ENCODE results near the gene LRRC26.
A peak's percentile ranks its signal among the peaks of the same experiment; 100 is the strongest.

LRRC26 gene

DNA sequence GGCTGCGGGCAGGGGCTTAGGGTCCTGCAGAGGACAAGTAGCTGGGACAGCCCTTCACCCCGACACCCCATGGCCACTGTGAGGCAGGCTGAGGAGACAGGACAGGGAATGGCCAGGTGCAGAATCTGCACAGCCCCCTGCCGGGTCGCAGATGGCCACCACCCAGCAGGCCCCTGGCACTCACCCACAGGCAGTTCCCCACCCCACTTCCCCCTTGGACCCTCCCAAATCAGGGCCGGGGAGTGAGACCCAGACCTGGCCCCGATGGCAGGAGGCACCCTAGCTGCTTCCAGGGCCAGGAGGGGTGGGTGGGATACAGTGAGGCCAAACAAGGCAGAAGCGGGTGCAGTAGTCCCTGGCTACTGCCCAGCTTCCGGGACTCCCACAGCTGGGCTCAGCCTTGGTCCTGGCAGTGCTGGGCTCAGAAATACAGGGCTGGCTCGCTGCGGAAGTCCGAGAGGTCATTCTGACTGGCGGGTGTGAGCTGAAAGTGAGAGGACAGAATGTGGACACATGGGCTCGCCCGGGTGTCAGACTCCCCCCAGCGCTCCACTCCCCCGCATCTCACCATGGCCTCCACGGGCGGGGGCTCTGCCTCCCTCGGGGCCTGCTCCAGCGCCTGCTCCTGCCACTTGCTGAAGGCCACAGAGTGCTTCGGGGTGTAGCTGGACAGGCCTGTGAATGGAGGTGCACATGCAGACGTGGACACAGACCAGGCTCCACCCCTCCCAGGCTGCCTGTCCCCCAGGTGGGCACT lies 22.0 kb upstream of the LRRC26 start:
- FAIRE-seq (no peak), DNase-seq (ENCODE audit: insufficient read length, low spot score) (no peak)
- TF ChIP-seq, protein P1, sequence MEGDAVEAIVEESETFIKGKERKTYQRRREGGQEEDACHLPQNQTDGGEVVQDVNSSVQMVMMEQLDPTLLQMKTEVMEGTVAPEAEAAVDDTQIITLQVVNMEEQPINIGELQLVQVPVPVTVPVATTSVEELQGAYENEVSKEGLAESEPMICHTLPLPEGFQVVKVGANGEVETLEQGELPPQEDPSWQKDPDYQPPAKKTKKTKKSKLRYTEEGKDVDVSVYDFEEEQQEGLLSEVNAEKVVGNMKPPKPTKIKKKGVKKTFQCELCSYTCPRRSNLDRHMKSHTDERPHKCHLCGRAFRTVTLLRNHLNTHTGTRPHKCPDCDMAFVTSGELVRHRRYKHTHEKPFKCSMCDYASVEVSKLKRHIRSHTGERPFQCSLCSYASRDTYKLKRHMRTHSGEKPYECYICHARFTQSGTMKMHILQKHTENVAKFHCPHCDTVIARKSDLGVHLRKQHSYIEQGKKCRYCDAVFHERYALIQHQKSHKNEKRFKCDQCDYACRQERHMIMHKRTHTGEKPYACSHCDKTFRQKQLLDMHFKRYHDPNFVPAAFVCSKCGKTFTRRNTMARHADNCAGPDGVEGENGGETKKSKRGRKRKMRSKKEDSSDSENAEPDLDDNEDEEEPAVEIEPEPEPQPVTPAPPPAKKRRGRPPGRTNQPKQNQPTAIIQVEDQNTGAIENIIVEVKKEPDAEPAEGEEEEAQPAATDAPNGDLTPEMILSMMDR (IDR thresholded peaks at IDR 0.05; ENCODE audit: insufficient read depth, missing control alignments) = no peak

DNA sequence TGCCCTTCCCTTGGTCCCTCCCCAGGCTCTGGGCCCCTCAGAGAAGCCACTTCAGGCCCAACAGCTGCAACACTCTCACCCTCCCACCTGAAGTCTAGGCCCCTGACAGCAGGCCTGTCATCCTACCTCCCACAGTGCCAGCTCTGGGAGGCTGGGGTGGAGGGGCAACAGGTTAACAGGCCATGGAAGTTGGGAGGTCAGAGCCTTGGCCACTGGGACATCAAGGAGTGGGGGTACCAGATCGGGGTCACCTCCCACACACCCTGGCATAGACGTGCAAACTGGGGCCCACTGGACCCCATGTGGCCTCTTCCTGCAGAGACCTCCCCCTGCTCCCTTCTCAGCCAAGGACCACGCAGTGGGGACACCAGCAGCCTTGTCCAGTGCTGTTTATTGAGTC lies 21.4 kb upstream of the LRRC26 start:
- no peak for FAIRE-seq
- TF ChIP-seq, protein P1 (IDR thresholded peaks at IDR 0.05; ENCODE audit: insufficient read depth, missing control alignments) = no peak
- DNase-seq (ENCODE audit: insufficient read length, low spot score) = no peak

DNA sequence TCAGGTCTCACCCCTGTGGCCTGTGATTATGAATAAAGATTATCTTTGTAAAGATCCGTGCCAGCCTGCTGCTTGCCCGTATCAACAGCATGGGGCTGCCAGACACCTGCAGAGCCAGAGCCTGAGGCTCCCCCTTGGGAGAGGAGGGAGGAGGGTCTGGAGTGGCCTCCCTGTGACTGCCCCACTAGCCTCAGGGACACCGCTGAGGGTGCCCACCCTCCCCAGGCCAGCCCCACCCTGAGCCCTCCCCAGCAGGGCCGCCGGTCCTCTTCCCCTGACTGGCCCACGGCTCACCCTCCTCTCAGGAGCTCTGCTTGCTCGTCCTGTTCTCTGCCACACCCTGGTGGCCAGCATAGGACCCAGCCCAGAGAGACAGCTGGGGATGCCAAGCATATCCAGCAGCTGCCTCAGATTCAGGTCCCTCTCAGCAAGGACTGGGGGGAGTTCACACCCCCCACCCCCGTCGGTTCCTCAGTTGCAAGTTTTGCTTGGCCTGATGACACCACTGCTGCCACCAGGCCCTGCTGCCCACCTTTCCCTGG lies 20.5 kb upstream of the LRRC26 start:
- TF ChIP-seq, protein P1 (IDR thresholded peaks at IDR 0.05; ENCODE audit: insufficient read depth, missing control alignments) = no peak

DNA sequence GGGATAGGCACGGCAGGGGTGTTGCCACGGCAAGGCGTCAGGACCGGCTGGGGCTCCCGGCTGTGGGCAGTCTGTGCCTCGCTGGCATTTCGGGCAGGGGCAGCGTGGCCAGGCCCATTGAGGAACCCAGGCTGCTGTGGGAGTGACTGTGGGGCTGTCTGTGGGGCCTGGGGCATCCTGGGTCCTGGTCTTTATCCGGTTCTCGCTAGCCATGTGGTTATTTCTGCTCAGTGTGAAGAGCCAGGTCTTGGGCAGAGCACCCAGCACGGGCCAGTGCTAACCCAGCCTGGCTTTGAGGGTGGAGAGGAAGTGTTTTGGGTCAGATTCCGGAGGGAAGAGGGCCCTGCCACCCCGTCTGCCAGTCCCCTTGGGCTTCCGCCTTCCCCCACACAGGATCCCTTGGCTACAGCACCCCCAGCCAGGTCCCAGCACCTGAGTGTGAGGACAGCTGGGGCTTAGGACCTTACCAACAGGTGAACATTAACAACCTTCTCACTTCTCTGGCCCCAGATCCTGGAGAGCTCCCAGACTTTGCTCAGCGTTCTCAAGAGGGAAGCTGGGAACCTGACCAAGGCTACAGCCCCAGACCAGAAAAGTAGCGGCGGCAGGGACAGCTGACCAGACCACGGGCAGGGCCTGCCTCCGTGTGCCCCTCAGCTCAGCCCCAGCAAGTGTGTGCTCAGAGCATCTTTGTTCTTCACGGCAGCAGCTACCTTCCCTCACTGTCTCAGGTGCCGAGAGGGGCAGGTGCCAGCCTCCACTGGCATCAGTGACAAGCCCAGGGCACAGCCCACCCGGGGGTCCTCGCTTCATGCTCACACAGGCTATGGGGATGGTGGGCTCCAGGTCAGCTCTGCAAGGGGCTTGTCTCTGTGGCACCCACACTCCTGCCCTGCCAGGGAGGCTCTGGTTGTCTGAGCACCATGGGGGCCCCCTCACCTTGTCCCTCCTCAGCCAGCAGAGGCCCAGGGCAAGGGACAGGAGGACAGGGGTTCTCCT lies 19.7 kb upstream of the LRRC26 start:
- FAIRE-seq (no peak), DNase-seq (ENCODE audit: insufficient read length, low spot score) (no peak)
- TF ChIP-seq, protein P1 (IDR thresholded peaks at IDR 0.05; ENCODE audit: insufficient read depth, missing control alignments) = no peak

More for the DNA sequence above, 20.5 kb upstream of the LRRC26 start:
- FAIRE-seq = no peak
- no peak for DNase-seq (ENCODE audit: insufficient read length, low spot score)

DNA sequence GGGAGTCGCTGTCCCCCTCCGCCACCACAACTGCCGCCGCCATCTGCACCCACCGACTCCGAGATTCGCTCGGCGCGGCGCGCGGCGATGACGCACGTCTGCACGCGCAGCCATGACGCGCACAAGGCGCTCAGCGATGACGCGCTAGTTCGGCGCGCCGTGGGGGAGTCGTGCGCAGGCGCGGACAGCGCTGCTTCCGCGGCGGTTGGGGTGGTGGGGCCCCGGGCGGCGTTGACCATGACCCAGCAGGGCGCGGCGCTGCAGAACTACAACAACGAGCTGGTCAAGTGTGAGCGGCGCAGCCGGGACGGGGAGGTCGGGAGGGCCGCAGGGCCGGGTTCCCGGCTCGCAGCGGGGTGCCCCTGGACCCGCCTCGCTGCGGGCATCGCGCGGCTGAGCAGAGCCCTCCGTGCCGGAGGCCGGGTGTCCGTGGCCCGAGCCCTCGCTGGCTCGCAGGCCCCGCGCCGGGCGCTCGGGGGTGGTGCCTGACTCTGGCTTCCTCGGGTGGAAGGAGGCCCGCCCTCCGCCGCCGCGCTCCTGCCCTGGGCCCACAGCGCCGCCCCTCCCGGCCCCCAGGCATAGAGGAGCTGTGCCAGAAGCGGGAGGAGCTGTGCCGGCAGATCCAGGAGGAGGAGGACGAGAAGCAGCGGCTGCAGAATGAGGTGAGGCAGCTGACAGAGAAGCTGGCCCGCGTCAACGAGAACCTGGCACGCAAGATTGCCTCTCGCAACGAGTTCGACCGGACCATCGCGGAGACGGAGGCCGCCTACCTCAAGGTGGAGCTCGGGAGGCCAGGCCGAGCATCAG lies 18.8 kb upstream of the LRRC26 start, which contains the start of the genes ANAPC2 and SSNA1:
Gene ANAPC2 (minus strand): TSS at position 71 of the 807 bp plus-strand sequence. CDS start 28 bp downstream, at position 43.
Gene SSNA1 (plus strand): TSS at position 187 of the 807 bp plus-strand sequence. CDS start 51 bp downstream, at position 238.
- DNase-seq (ENCODE audit: insufficient read length, low spot score) = no peak
- FAIRE-seq = no peak
- TF ChIP-seq, protein P1 (IDR thresholded peaks at IDR 0.05; ENCODE audit: insufficient read depth, missing control alignments) = peak; percentile 26

DNA sequence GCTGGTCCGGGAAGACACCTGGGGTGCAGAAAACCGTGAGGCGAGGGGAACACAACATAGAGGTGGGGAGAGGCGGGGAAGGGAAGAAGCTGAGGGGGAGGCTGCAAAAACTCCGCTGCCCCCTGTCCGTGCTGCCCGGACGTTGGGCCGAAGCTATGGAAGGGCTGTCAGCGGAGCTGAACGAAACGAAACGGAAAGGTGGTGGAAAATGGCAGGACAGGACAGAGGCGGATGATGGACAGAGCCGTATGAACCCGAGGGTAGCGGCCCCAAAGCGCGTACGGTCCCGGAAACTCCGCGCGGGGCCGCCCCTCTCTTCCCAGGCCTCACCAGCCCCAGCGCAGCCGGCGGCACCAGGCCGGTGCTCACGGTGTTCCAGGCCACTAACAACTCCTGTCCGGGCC lies 18.2 kb upstream of the LRRC26 start:
- no peak for FAIRE-seq
- no peak for DNase-seq (ENCODE audit: insufficient read length, low spot score)
- TF ChIP-seq, protein P1 (IDR thresholded peaks at IDR 0.05; ENCODE audit: insufficient read depth, missing control alignments) = no peak
